ENCODE measurements around the gene MLH3.

DNA sequence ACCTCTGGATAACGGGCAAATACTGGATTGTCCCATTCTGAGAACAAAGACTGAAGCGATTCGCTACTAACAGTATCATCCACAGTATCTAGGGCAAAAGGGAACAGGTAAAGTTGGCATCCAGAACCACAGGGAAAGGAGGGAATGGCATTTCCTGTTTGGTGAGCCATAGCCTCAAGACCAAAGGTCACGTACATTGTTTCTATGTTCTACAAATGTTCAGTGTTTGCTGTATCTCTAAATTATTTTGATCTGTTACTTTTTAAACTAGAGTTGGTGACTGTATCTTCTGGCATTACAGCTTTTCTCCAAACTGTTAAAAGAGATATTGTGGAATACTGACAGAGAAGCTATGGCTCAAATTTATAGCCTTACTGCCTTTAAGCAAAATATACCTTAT is 9.7 kb downstream of the MLH3 start:
- TF ChIP-seq, protein P1, sequence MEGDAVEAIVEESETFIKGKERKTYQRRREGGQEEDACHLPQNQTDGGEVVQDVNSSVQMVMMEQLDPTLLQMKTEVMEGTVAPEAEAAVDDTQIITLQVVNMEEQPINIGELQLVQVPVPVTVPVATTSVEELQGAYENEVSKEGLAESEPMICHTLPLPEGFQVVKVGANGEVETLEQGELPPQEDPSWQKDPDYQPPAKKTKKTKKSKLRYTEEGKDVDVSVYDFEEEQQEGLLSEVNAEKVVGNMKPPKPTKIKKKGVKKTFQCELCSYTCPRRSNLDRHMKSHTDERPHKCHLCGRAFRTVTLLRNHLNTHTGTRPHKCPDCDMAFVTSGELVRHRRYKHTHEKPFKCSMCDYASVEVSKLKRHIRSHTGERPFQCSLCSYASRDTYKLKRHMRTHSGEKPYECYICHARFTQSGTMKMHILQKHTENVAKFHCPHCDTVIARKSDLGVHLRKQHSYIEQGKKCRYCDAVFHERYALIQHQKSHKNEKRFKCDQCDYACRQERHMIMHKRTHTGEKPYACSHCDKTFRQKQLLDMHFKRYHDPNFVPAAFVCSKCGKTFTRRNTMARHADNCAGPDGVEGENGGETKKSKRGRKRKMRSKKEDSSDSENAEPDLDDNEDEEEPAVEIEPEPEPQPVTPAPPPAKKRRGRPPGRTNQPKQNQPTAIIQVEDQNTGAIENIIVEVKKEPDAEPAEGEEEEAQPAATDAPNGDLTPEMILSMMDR (IDR thresholded peaks at IDR 0.05; ENCODE audit: low read depth, low read length, missing input control): no peak
- TF ChIP-seq YY1 (IDR thresholded peaks at IDR 0.05) (peak; percentile 75), SP1 (IDR thresholded peaks at IDR 0.05) (peak; percentile 99), TAF1 (conservative IDR thresholded peaks at IDR 0.05) (no peak)

Data from liver (tissue), 3 donors.